T follicular helper cell (primary cell): ENCODE data around the gene UBAP1L.
"Not testable (repeated sequence)": the region's sequence is repeated elsewhere in the genome, so short reads cannot be mapped to it uniquely, and the experiment has no call there.

ENCODE experiments used
- DNase-seq: peaks from one replicate; pipeline ENCODE4 v3.0.0-alpha.2; 2020; ENCODE audit warnings: low read depth

Gene UBAP1L

DNA sequence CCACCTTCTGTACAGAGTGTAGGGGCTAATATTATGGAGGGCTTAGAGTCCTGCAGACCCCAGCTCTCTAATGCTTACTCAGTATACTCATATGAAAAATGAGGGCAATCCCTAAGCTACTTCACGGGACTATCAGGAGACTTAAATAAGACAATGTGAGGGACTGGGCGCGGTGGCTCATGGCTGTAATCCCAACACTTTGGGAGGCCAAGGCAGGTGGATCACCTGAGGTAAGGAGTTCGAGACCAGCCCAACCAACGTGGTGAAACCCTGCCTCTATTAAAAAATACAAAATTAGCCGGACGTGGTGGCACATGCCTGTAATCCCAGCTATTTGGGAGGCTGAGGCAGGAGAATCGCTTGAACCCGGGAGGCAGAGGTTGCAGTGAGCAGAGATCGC, 15.2 kb downstream of the UBAP1L start:
- not testable (repeated sequence) for DNase-seq

DNA sequence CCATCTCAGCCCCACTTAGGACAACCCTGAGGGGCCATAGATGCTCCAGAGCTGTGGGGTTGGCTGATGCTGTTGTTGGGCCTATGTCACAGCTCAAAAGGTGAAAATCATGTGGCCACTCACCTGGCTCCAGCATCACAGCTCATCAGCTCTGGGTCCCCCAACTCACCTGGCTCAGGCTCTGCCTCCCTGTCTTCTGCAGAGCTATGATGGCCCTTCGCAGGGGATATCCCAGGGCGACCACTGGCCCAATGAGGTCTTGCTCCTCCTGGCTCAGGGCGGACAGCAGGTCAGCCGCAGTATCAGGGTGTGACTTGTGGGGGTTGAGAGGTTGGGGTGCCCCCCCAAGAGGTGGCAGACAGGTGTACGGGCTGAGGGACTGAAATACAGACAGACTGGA, 15.7 kb downstream of the UBAP1L start:
- no peak for DNase-seq

DNA sequence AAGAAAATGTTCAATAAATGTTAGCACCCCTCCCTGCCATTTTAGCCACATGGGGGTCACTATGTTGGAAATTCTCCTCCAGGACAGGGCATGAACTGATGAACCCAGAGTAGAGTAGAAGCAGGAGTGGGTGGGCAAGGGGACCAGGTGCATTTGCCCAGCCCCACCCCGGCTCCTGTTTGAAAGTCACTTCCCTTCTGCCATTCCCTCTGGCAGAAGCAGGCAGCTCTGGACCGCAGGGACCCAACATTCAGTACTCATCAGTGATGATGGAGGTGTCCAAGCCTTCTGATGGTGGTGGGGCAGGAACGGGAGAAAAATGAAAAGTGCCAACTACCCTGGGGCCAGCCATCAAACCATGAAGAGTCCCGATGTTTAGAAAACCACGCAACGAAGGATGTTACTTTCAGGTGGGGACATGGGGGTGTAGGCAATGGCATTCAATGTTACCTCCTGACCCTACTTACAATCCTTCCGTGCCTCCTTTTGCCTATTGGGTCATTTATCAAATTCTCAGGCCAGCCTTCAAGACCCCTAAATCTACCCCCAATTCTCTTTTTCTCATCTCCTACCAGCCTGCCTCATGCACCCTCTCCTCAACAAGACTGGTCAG, 17.2 kb downstream of the UBAP1L start:
- no peak for DNase-seq

DNA sequence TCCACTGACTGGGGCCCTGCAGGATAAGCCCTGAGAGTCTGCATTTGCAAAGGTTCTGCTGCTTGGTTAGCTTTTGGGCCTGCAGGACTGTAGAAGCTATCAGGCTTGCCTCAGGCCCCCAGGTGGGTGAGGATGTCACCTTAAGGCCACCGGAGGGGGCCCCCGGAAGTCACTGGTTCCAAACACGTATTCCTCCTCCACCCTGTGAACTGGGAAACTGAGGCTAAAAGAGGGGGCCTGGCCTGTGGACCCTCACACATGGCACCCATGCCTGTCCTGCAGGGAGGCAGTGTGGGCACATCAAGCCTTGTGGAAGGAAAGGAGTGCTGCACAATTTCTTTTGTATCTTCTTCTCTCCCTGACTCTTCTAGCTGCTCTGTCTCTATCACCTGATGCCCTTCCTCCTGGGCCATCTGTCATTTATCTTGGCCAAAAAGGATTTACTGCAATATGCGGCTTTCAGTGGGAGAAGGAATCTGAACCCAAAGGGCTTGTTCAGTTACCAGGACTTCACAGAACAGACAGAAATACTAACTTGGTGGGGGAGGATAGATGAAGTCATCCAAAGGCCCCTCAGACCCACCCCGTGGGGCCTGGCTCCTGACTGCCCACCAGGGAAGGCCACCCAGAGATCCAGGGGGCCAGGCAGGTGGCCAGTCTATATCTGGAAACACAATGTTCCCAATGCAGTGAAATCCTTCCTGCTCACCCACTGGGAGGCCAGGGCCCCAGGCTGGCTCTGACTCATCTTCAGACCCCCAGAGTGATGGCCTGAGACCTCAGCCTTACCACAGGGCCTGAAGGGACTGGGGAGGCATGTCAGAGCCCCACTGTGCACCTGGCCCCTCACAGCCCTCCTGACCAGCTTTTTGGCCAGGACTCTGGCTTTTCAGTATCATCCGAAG, 18.3 kb downstream of the UBAP1L start:
- no peak for DNase-seq

DNA sequence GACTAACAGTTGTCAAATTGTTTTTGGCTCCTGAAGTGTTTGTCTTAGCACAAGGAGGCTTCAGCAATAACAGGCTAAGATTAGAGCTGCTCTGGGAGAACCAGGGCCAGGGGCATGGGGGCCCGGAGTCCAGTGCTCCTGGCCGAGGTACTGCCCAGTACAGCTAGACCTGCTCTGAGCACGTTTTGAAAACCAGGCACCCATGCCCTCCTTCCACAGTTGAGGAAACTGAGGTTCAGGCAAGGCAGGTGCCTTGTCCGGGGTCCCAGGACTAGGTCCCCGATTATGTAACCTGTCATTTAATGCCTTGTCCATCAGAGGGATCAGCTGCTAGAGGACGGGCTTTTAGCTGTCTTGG, 19.3 kb downstream of the UBAP1L start:
- no peak for DNase-seq

DNA sequence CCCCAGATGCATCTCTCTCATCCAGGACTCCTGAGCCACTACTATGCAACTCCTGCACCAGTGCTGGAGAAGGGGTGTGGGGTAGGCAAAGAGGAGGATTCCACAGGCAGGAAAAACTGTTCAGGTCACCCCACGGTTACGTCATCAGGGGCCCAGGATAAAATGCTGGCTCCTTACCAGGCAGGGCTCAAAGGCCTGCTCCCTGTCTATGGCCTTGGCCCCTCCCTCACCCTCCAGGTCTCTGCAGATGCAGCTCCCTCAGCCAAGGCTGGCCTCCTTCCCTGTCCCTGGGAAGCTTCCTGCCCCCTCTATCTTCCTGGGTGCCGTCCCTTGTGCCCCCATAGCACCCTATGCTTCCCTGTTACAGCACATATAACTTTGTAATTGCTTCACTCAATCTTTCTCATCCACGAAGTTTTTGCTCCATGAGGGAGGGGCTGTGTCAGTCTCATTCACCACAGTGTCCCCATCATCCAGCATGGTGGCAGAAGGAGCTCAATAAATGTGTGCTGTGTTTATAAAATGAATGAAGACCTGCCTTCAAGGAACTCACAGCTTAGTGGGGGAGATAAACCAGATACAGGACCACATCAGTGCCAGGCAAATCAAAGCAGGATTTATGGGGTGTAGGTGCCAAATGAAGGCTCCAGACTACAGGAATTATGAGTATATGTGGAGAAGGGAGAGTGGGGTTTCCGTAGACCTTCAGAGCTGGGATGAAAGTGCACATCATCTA, 19.8 kb downstream of the UBAP1L start:
- DNase-seq, result no peak

DNA sequence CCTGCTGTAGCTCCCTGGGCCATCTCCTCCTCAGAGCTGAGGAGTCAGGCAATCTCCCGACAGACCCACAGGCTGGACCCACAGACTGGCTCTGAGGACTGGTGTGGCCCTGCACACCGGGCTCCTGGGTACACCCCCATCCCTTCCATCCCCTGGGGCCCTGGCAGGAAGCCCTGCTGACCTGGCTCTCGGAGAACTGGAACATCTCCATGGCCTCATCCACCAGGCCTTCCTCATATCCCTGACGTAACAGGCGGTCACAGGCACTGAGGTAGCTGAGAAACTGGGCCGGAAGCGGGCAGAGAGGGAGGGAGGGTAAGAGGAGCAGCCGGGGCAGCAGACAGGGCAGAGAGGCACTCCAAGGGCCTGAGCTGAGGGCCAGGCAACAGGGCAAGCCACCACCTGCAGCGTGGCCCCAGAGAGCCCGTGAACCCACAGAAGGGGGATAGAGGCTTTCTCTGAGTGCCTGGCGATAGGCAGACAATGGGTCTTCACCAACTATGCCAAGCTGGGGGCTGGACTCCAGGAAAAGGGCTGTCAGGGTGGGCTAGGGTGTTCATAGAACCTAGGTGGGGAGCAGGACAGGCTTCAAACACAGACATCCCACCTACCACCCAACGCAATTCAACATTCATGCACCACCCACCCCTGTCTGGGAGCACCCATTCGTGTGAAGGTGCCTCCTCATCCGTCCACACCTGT, 20.6 kb downstream of the UBAP1L start:
- DNase-seq, result no peak

DNA sequence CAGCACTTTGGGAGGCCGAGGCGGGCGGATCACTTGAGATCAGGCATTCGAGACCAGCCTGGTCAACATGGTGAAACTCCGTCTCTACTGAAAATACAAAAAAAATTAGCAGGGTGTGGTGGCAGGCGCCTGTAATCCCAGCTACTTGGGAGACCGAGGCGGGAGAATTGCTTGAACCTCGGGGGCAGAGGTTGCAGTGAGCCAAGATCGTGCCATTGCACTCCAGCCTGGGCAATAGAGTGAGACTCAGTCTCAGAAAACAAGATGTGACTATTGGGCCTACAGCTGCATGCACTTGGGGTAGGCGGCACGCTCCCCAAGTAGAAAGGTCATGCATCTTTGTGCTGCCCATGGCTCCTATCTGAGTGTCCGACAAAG, 21.2 kb downstream of the UBAP1L start:
- not testable (repeated sequence) for DNase-seq

DNA sequence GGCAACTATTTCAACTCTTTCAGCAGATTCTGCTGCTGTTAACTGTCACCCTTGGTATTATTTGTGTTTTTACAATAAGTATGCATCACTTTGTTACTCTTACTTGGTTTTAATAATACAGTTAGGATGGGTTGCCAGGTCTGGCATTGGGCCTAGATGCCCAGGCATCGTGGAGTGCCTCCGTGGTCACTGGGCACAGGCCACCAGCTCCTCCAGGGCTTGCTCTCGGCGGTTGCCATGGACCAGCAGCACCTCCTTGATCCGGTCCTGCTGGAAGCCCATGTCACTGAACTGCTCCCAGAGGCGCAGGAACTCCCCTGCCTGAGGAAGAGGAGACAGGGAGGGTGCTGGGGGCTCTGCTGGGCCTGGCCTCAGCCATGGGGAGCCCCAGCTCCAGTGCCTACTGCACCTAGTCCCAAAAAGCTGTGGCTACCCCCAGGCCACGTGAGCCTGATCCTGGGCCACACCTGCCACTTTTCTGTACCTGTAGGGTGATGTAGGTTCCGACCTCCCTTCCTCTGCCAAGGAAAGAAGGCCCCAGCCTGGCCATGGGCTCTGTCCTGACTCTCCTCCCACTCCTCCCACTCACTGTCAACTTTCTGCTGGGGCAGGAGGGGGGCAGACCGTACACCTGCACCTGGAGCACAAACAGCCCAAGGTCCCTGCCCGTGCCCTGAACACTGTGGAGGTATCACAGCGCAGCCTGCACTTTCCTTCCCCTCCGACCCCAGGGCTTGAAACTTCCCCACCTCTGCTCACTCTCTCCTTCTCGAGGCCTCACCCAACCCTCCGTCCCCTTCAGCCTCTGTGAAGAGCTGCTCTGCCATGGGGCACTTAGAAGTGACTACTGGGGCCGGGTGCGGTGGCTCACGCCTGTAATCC, 21.8 kb downstream of the UBAP1L start:
- no peak for DNase-seq

DNA sequence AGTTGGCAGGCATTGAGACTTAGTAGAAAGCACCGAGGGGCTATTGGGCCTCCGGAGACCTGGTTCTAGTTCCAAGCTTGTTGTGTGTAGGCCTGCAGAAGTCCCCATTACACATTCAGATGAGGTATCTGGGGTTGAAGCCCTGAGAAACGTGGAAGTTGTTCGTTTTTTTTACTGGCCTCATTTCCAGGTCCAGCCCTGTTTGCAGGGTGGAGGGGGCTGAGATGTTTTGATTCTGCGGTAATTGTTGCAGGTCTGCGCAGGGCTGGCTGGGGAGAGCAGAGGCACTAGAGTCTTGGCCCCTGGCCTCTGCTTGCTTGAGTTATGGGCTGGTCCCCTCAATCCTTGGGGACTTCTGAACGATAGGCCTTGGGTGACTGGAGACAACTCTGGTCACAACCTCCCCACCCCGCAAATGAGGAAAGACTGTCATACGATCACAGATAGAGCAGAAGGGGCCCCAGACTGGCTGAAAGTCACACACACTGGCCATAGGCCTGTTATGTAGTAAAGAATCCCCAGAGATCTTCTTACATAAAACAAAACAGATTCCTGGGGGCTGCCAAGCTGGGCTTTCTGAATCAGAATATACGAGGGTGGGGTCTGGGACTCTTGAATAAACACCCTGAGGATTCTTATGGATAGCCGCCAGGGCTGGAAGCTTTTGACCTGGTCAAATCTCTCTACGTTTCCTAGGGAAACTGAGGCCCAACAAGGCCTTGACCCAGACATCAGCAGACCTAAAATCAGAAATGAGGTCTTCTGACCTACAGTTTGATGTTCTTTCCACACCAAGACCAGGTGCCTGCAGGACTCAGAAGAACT, 22.8 kb downstream of the UBAP1L start:
- no peak for DNase-seq

DNA sequence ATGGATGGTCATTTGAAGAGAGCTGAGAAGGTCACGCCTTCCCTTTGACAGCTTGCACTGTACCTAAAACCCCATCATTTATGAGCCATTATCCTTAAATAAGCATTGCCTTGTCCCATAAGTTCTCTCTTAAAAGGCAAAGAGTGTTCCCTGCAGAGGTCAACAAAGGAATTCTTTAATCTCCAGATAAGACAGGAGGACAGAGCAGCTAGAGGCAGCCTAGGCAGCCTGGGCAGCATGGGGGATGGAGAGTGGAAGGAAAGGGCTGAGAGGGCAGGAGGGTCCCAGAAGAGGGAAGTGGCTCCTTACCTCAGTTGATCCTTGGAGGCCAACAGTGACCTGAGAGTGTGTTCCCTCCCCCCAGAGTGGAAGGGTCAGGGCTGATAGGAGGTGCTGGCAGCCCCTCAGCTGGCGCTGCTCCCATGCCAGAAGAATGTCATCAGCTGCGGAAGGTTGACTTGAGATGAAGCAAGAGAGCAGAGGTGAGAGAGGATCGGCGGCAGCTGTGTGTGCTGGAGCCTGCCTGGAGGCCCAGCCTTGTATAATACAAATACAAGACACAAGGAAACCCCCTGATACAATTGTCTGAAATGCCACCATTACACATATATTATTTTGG, 25.7 kb downstream of the UBAP1L start:
- DNase-seq, result no peak

DNA sequence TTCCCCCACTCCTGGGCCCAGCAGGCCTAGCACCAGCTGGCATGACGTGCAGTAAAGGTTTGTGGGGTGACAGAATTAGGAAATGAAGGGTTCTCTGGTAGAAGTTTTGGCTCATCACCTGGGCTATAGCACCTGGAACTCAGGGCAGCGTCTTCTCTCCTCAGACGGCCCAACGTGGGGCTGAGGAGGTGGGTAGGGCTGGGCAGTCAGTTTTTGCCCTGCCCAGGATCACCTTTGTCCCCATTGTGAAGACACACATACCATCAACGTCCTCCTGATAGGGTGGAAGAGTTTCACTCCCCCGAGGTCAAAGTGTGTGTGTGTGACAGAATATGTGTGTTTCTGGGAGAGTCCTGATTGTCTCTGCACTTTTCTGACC, 26.4 kb downstream of the UBAP1L start:
- DNase-seq, result no peak

DNA sequence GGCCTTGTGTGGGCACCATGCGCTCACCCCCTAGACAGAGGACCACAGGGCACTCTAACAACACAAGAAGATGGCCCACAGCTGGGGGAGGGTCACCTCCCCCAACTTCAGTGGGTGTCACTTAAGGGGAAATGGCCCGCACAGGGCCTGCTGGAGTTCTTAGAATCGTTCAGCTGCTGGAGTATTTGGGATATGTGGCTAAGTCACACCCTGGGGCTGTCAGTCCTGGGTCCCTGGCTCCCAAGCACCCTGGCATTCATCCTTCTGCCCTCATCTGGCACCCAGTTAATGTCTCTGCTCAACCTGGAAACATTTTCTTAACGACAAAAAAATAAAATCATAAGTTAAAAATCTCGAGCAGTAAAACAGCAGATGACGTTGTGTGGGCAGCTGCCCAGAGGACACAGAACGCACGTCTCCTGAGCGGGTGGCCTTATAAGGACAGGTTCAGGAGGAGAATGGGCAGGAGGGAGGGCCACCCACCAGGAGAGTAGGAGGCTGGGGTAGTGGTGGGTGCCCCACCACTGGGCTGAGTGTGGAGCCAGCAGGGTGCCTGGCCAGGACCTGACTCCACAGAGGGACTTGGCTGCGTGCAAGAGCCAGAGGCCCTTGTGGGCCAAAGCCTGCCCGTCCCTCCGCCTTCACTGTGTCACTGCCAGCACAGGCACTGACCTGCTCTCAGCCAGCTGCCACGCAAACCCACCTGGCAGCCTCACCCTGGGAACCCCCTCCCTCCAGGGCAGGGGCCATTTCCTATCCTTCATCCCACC, 26.9 kb downstream of the UBAP1L start:
- DNase-seq, result no peak

DNA sequence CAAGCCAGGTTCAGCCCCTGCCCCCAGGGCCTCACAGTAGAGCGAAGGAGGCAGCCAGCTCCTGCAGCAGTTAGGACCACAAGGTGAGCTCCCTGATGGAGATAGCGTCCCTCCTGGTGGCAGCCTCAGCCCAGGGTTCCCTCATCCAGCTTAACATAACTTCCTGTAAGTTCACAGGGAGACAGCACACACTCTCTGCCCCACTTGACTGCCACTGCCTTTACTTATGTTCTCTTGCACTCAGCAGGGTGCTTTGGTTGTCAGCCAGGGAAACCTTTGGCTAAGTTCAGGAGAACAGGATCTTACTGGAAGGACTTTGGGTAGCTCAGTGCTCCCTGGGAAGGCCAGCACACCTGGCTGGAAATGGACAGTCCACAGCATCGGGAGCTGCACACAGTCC, 27.6 kb downstream of the UBAP1L start:
- no peak for DNase-seq

DNA sequence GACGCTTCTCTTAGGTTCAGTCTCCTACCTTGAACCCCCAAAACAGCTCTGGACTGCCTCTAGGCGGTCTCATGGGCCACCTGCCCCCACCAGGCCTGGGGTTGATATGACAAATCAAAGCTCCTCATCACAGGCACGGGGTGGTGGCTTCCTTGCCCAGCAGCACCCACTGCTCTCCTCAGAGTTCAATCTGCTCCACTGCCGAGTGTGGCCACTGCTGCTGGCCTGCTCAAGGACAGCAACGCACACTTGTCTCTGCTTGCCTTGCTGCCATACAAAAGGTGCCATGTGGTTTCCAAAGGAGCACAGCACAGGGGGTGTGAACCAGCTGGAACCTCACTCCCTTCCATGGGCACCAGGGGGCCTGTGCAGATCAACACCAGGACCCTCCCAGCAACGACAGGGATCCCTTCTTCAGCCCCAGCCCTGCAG, 28.3 kb downstream of the UBAP1L start:
- DNase-seq, result no peak

DNA sequence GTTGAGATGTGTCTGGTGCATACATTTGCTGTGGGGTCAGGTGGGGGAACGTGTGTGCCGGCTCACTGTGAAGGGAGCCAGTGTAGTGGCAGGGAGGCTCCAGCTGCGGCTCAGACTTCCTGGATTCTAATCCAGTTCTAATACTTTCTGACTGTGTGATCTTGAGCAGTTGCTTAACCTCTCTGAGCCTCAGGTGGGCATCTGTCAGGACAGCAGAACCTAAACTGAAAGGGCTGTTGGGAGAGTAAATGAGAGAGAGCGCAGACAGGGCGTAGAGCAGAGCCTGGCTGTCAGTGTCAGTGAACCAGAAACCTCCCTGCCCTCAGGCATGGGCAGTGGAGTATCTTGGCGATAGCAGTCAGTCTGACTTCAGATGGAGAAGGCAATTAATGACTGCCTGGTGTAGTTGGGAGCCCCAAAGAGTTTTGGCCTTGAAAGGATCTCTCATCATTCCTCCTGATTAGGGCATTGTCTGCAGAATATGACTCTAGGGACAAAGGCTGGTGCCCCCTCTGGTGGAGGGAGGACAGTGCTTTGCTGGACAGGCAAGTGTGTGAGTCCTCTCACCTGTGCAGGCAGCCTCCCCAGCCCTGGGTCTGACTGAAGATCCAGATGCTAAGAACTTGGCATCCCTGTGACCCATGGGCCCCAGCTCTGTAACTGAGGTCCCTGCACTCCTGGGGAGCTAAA, 28.9 kb downstream of the UBAP1L start:
- DNase-seq, result no peak

DNA sequence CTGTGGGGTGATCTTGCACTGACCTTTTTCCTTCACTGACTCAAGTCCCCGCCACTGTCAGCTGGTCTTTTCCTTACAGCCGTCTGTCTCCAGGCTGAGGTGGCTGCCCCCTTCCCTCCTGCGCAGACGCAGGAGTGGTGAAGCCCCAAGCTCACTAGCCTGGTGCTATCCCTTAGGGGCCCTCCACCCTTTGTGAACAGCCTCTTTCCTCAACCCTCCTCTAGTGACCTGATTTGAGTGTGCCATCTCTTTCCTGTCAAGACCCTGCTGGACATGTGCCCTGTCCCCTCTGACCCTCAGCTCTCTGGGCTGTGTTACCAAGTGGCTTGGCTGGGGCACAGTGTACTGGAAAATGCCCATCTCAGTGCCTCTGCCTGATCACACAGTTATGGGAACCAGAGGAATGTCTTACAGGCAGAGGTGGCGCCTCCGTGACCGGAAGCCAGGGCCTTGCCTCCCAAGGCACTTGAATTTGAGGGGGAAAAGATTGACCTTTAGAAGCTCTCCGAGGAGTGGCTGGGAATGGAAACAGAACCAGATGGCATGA, 29.7 kb downstream of the UBAP1L start:
- no peak for DNase-seq

DNA sequence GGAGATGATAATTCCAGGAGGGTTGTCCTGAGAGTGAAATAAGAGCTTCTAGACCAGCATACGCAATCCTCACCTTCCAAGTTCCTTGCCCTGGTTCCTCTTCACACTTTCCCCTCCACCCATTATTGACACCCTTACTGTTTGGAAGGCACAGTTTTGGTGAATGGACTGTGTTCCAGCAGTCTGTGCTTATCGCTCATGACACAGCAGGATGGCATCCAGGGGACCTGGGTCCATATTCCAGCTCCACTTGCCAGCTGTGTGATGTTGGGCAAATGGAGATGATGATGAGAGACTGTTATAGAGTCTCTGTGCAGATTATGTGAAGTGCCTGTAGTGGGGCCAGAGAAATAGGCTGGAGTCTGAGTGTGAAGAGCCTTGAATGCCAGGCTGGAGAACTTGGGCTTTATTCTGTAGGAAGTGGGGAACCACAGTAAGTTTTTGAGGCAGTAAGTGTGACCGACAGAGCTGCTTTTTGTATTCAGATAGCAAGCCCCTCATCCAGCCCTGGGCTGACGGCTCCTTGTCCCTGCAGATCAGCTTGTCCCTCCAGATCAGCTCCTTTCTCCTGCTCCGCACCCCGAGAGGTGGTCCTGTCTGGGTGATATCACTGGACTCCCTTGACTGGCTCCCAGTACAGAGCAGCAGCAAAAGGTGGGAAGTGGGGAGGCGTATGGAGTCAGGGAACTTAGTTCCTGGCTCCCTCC, 30.3 kb downstream of the UBAP1L start:
- no peak for DNase-seq
